ENCODE measurements around the gene KIAA1217. TPM values are rescaled to one million over a fixed set of nuclear protein-coding genes. Genes with fewer than 3 reads are reported as not detected.

KIAA1217 gene
- total RNA-seq, 3 donors from 2014 or later = 49.5 to 94.5 (median 63.9) TPM

- Histone ChIP-seq H3K36me3 (ENCODE audit: low read depth) (no peaks in the 10 kb centered on the region), H3K4me1 (ENCODE audit: low read depth) (no peaks in the 10 kb centered on the region), H3K4me3 (no peak overlapping the region), H3K9me3 (no peaks in the 10 kb centered on the region)
- intact Hi-C loops (cut with DNase I, micrococcal nuclease) = loop anchor here in 1 of 2 donors (10.0 kb wide), 1 partner anchor 525 kb away; no protein-coding TSS in a partner anchor
- TF ChIP-seq CTCF (IDR thresholded peaks at IDR 0.05) = no peak
- DNase-seq = no peak
- ATAC-seq = no peak
Measured at GRCh38 chr10:24519950-24520349, 311.0 kb downstream of the KIAA1217 start.

GRCh38 chr10:24524314-24524713 is 315.4 kb downstream of the KIAA1217 start:
- Histone ChIP-seq H3K4me1 (ENCODE audit: low read depth) (no peaks in the 10 kb centered on the region), H3K9me3 (no peaks in the 10 kb centered on the region), H3K36me3 (ENCODE audit: low read depth) (no peaks in the 10 kb centered on the region), H3K4me3 (no peak overlapping the region)
- no peak for DNase-seq
- ATAC-seq = no peak
- intact Hi-C loops (cut with DNase I, micrococcal nuclease) = loop anchor here in 1 of 2 donors (10.0 kb wide), 1 partner anchor 530 kb away; no protein-coding TSS in a partner anchor
- TF ChIP-seq CTCF (IDR thresholded peaks at IDR 0.05) = no peak

- Histone ChIP-seq H3K9me3 (no peaks in the 10 kb centered on the region), H3K4me1 (ENCODE audit: low read depth) (no peaks in the 10 kb centered on the region), H3K4me3 (no peak overlapping the region), H3K36me3 (ENCODE audit: low read depth) (no peaks in the 10 kb centered on the region)
- intact Hi-C loops (cut with DNase I, micrococcal nuclease) = loop anchor here in 1 of 2 donors (10.0 kb wide), 1 partner anchor 531 kb away; no protein-coding TSS in a partner anchor
- no peak for TF ChIP-seq CTCF (IDR thresholded peaks at IDR 0.05)
- DNase-seq (no peak), ATAC-seq (no peak)
Measured at GRCh38 chr10:24526085-24526649, 317.2 kb downstream of the KIAA1217 start.

- H3K4me1 ChIP-seq (ENCODE audit: low read depth) = no peaks in the 10 kb centered on the region
- H3K4me3 ChIP-seq = no peak overlapping the region
- no peaks in the 10 kb centered on the region for H3K9me3 ChIP-seq
- no peaks in the 10 kb centered on the region for H3K36me3 ChIP-seq (ENCODE audit: low read depth)
- no peak for ATAC-seq
- no peak for DNase-seq
- intact Hi-C loops (cut with DNase I, micrococcal nuclease) = loop anchor here in 1 of 2 donors (10.0 kb wide), 1 partner anchor 534 kb away; no protein-coding TSS in a partner anchor
- no peak for TF ChIP-seq CTCF (IDR thresholded peaks at IDR 0.05)
Measured at GRCh38 chr10:24528946-24529345, 320.0 kb downstream of the KIAA1217 start.

- no peak for TF ChIP-seq CTCF (IDR thresholded peaks at IDR 0.05)
- ATAC-seq = no peak
- DNase-seq = no peak
- Histone ChIP-seq H3K4me1 (ENCODE audit: low read depth) (no peaks in the 10 kb centered on the region), H3K36me3 (ENCODE audit: low read depth) (no peaks in the 10 kb centered on the region), H3K9me3 (no peaks in the 10 kb centered on the region), H3K4me3 (no peak overlapping the region)
- intact Hi-C loops (cut with DNase I, micrococcal nuclease) = no loop called here
Measured at GRCh38 chr10:24531439-24531838, 322.5 kb downstream of the KIAA1217 start.
